Stimulated activated CD4-positive, alpha-beta T cell treated with anti-CD3 and anti-CD28 coated beads, Interleukin-1b, Interleukin-23, amount 100 ng/mL, for 48 hours (primary cell): ENCODE measurements around the gene KTI12.
"Not testable (repeated sequence)": the region's sequence is repeated elsewhere in the genome, so short reads cannot be mapped to it uniquely, and the experiment has no call there.

Experiments used
- DNase-seq: peaks from one replicate; pipeline ENCODE4 v3.0.0-alpha.2; 2020

The KTI12 gene

GRCh38 chr1:52033190-52034049, at the start of gene KTI12:
Gene KTI12 (minus strand): TSS chr1:52033810. CDS start chr1:52033761, 49 bp downstream.
- DNase-seq = peak; percentile 89

- no peak for DNase-seq
These were observed 46.4 kb upstream of the KTI12 start for GRCh38 chr1:52080014-52080415.

GRCh38 chr1:52077277-52077676, 43.7 kb upstream of the KTI12 start:
- DNase-seq = not testable (repeated sequence)

GRCh38 chr1:52072291-52072690, 38.7 kb upstream of the KTI12 start:
- DNase-seq = no peak

- no peak for DNase-seq
These were observed 37.1 kb upstream of the KTI12 start for GRCh38 chr1:52070704-52071103.

GRCh38 chr1:52063192-52063591, 29.6 kb upstream of the KTI12 start:
- no peak for DNase-seq

GRCh38 chr1:52060822-52061221, 27.2 kb upstream of the KTI12 start:
- no peak for DNase-seq

GRCh38 chr1:52059888-52060287, 26.3 kb upstream of the KTI12 start:
- no peak for DNase-seq

- DNase-seq = no peak
These were observed 25.7 kb upstream of the KTI12 start for GRCh38 chr1:52059321-52059720.

- DNase-seq = no peak
These were observed 24.3 kb upstream of the KTI12 start for GRCh38 chr1:52057876-52058415.

GRCh38 chr1:52057255-52057654, 23.6 kb upstream of the KTI12 start:
- no peak for DNase-seq

- no peak for DNase-seq
These were observed 23.3 kb upstream of the KTI12 start for GRCh38 chr1:52056937-52057231.

GRCh38 chr1:52056163-52056936, 22.7 kb upstream of the KTI12 start, which contains the start of gene BTF3L4:
Gene BTF3L4 (plus strand): TSS chr1:52056295. CDS start chr1:52059848, 3,553 bp downstream.
- peak; percentile 96 for DNase-seq

GRCh38 chr1:52055866-52056162, 22.2 kb upstream of the KTI12 start:
- no peak for DNase-seq

GRCh38 chr1:52055066-52055865, 21.7 kb upstream of the KTI12 start, which contains the start of gene TXNDC12:
Gene TXNDC12 (minus strand): TSS chr1:52055191. CDS start chr1:52055096, 95 bp downstream.
- peak; percentile 68 for DNase-seq

GRCh38 chr1:52054496-52055065, 21.0 kb upstream of the KTI12 start:
- DNase-seq = no peak

- no peak for DNase-seq
These were observed 20.3 kb upstream of the KTI12 start for GRCh38 chr1:52053862-52054261.

GRCh38 chr1:52049337-52049736, 15.7 kb upstream of the KTI12 start:
- DNase-seq = not testable (repeated sequence)

GRCh38 chr1:52045666-52046195, 12.1 kb upstream of the KTI12 start:
- DNase-seq = not testable (repeated sequence)

- no peak for DNase-seq
These were observed 11.6 kb upstream of the KTI12 start for GRCh38 chr1:52045236-52045635.

GRCh38 chr1:52041551-52042185, 8.1 kb upstream of the KTI12 start:
- DNase-seq = no peak

GRCh38 chr1:52037909-52038308, 4.3 kb upstream of the KTI12 start:
- DNase-seq = no peak
